ENCODE data around the gene MTNR1A. TPM values are rescaled to one million over a fixed set of nuclear protein-coding genes. Genes with fewer than 3 reads are reported as not detected.

MTNR1A gene
- total and polyA plus RNA-seq, 3 donors from 2014 or later, result 1.5 to 3.3 (median 1.9) TPM

DNA sequence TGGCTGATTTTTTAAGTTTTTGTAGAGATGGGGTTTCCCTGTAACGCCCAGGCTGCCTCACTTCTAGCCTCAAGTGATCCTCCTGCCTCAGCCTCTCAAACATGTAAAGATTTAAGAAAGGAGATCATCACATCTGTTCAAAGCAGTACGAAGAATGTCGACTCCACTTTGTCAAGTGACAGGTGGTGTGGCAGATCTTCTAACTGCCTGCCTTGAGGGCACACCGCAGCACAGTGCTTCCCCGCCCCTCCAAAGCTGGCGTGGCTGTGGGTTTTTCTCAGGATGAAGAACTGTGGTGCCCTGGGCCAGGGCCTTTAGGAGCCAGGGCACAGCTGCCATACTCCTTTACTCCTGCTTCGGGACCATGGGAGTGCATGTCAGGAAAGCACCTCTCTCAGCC, 43.3 kb upstream of the MTNR1A start:
- WGBS, 2 donors, result 95 to 98% methylated on average over 5 to 7 of the region's 7 CpGs
- no peaks in the 10 kb centered on the region for H3K27me3 ChIP-seq
- no peak overlapping the region for H3K27ac ChIP-seq
- no peak overlapping the region for H3K4me3 ChIP-seq
- DNase-seq, result no peak
- no peaks in the 10 kb centered on the region for H3K4me1 ChIP-seq
- H3K36me3 ChIP-seq (ENCODE audit: low read depth, missing control alignments), result no peaks in the 10 kb centered on the region
- H3K9me3 ChIP-seq, result no peaks in the 10 kb centered on the region
- TF ChIP-seq POLR2A (IDR thresholded peaks at IDR 0.05), result no peak
- TF ChIP-seq, protein P1, sequence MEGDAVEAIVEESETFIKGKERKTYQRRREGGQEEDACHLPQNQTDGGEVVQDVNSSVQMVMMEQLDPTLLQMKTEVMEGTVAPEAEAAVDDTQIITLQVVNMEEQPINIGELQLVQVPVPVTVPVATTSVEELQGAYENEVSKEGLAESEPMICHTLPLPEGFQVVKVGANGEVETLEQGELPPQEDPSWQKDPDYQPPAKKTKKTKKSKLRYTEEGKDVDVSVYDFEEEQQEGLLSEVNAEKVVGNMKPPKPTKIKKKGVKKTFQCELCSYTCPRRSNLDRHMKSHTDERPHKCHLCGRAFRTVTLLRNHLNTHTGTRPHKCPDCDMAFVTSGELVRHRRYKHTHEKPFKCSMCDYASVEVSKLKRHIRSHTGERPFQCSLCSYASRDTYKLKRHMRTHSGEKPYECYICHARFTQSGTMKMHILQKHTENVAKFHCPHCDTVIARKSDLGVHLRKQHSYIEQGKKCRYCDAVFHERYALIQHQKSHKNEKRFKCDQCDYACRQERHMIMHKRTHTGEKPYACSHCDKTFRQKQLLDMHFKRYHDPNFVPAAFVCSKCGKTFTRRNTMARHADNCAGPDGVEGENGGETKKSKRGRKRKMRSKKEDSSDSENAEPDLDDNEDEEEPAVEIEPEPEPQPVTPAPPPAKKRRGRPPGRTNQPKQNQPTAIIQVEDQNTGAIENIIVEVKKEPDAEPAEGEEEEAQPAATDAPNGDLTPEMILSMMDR (IDR thresholded peaks at IDR 0.05), result no peak
- intact Hi-C loops (cut with DNase I; ENCODE audit: low total_unique reads), result no loop called here

DNA sequence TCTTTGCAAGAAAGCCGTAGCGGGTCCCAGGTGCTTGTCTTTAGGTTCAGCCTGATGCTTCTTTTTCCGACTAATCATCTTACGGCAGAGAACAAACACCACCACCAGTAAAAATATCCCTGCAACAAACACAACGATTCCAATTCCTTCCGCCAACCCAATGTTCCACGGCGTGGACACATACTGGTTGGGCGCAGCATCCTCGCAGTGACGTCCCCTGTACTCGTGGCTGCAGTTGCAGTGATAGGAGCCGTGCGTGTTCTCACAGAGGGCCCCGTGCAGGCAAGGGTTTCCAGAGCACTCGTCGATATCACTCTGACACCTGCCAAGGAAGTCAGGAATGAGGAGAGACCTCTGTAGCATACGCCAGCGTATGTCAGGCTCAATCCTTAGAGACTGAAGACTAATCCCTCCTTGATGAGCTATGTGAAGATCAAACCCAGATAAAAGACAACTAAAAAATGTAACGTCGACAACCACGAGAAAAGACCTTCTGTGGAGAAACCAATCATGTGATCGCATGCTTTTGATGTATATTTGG, 41.6 kb upstream of the MTNR1A start:
- H3K27ac ChIP-seq, result no peak overlapping the region
- no peaks in the 10 kb centered on the region for H3K9me3 ChIP-seq
- no peaks in the 10 kb centered on the region for H3K27me3 ChIP-seq
- H3K4me3 ChIP-seq, result no peak overlapping the region
- intact Hi-C loops (cut with DNase I; ENCODE audit: low total_unique reads), result no loop called here
- no peaks in the 10 kb centered on the region for H3K36me3 ChIP-seq (ENCODE audit: low read depth, missing control alignments)
- 93 to 95% methylated on average over 23 of the region's 23 CpGs for WGBS, 2 donors
- no peak for DNase-seq
- TF ChIP-seq POLR2A (IDR thresholded peaks at IDR 0.05), result no peak
- TF ChIP-seq, protein P1 (IDR thresholded peaks at IDR 0.05), result no peak
- no peaks in the 10 kb centered on the region for H3K4me1 ChIP-seq

DNA sequence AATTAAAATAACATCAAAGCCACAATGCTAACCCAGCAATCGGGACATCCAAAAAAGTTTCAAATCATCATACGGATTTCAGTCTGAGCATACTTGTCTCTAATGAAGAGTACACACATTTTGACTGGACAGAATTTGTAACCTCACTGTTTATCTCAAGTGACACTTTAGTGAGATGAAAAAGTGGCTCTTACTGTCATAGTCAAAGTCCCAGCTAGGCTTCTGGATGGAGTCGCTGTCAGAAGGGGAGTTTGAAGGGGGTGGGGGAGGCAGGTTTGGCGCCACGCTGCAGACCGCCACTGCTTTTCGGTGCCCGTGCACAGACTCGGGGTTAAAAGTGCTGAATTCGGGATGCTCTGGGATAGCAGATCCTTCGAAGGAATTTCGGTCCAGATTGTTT, 41.0 kb upstream of the MTNR1A start:
- H3K27me3 ChIP-seq, result no peaks in the 10 kb centered on the region
- H3K27ac ChIP-seq, result no peak overlapping the region
- no peak for DNase-seq
- intact Hi-C loops (cut with DNase I; ENCODE audit: low total_unique reads), result no loop called here
- no peaks in the 10 kb centered on the region for H3K4me1 ChIP-seq
- WGBS, 2 donors, result 94 to 96% methylated on average over 12 of the region's 12 CpGs
- no peak overlapping the region for H3K4me3 ChIP-seq
- TF ChIP-seq POLR2A (IDR thresholded peaks at IDR 0.05), result no peak
- TF ChIP-seq, protein P1 (IDR thresholded peaks at IDR 0.05), result no peak
- H3K9me3 ChIP-seq, result no peaks in the 10 kb centered on the region
- no peaks in the 10 kb centered on the region for H3K36me3 ChIP-seq (ENCODE audit: low read depth, missing control alignments)

DNA sequence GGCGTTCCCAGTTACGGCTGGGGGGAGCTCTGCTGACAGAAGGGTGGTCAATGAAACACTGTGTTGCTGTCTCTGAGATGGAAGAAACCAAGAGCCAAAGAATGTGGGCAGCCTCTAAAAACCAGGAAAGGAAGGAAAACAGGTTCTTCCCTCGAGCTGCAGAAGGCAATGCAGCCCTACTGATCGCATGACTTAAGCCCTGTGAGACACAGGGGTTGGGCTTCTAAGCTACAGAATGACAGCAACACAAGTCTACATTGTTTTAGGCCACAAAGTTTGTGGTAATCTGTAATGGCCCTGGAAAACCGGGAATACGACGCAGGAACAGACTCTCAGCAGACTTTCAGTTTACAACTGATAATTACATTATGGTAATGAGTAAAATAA, 38.2 kb upstream of the MTNR1A start:
- intact Hi-C loops (cut with DNase I; ENCODE audit: low total_unique reads), result no loop called here
- WGBS, 2 donors, result 81 to 83% methylated on average over 7 of the region's 7 CpGs
- no peak for DNase-seq
- Histone ChIP-seq H3K4me3 (no peak overlapping the region), H3K4me1 (no peaks in the 10 kb centered on the region), H3K36me3 (ENCODE audit: low read depth, missing control alignments) (no peaks in the 10 kb centered on the region), H3K27ac (no peak overlapping the region), H3K9me3 (no peaks in the 10 kb centered on the region), H3K27me3 (no peaks in the 10 kb centered on the region)
- TF ChIP-seq, protein P1 (IDR thresholded peaks at IDR 0.05), result no peak
- TF ChIP-seq POLR2A (IDR thresholded peaks at IDR 0.05), result no peak

DNA sequence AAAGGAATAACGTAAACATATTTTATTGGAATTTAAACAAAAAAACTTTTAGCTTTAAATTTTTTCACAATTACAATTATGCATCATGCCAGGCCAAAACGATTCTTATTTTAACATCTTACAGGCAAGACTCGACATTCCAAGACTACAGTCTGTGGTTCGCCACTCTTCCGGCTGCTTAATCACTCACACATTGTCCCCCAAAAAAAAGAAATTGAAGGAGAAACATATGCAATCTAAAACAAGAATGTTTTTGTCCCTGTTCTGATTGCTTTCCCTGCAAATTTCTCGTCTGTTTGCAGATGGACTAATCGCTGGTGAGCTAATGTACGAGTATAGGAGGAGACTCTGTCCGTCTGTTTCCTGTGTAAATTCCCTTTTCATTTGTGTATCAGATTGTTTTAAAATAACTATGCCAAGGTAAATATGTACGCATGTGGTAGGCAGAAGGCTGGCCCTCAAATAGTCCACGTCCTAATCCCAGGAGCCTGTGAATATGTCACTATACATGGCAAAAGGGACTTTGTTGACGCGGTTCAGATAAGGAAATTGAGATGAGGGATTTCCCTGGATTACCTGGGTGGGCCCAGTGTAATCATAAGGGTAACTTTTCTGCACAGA, 37.7 kb upstream of the MTNR1A start:
- Histone ChIP-seq H3K4me3 (no peak overlapping the region), H3K4me1 (no peaks in the 10 kb centered on the region), H3K27me3 (no peaks in the 10 kb centered on the region), H3K36me3 (ENCODE audit: low read depth, missing control alignments) (no peaks in the 10 kb centered on the region), H3K9me3 (no peaks in the 10 kb centered on the region), H3K27ac (no peak overlapping the region)
- DNase-seq, result no peak
- 91 to 96% methylated on average over 13 of the region's 13 CpGs for WGBS, 2 donors
- intact Hi-C loops (cut with DNase I; ENCODE audit: low total_unique reads), result no loop called here
- TF ChIP-seq, protein P1 (IDR thresholded peaks at IDR 0.05), result no peak
- TF ChIP-seq POLR2A (IDR thresholded peaks at IDR 0.05), result no peak
